Astrocyte of the spinal cord (primary cell): Measurements from ENCODE around the gene SLC25A40.
"Not testable (repeated sequence)": the region's sequence is repeated elsewhere in the genome, so short reads cannot be mapped to it uniquely, and the experiment has no call there.

ENCODE experiments used
- DNase-seq: peaks from one replicate; pipeline ENCODE4 v3.0.0; 2011; ENCODE audit warnings: low read depth, low spot score
- H3K4me3 ChIP-seq: 2 replicates; pipeline ENCODE4 v1.5.1; 2011; ENCODE audit warnings: low read depth, mild to moderate bottlenecking, low read length, moderate library complexity
- CTCF ChIP-seq: IDR thresholded peaks from 2 replicates; pipeline ENCODE4 v1.5.1; 2012; ENCODE audit warnings: low read depth, mild to moderate bottlenecking, low read length, inconsistent platforms
- in situ Hi-C: cut with HindIII; loops from 2 replicates; pipeline ENCODE4 v1.10.0; 2017; ENCODE audit warnings: low sequenced_read_pairs

SLC25A40 gene

GRCh38 chr7:87833130-87833529 is 43.0 kb downstream of the SLC25A40 start:
- DNase-seq: no peak
- no peak overlapping the region for H3K4me3 ChIP-seq
- in situ Hi-C loops: no loop called here
- no peak for TF ChIP-seq CTCF

- in situ Hi-C loops: no loop called here
- no peak for DNase-seq
- no peak for TF ChIP-seq CTCF
- H3K4me3 ChIP-seq: no peak overlapping the region
These were observed 45.1 kb downstream of the SLC25A40 start for GRCh38 chr7:87831097-87831496.

- in situ Hi-C loops, H3K4me3 ChIP-seq, DNase-seq: not testable (repeated sequence)
These were observed 47.8 kb downstream of the SLC25A40 start for GRCh38 chr7:87828383-87828782.

- in situ Hi-C loops, H3K4me3 ChIP-seq, DNase-seq: not testable (repeated sequence)
These were observed 50.8 kb downstream of the SLC25A40 start for GRCh38 chr7:87825369-87825768.

- DNase-seq, in situ Hi-C loops, H3K4me3 ChIP-seq: not testable (repeated sequence)
These were observed 54.1 kb downstream of the SLC25A40 start for GRCh38 chr7:87822056-87822455.

- TF ChIP-seq CTCF: no peak
- in situ Hi-C loops: no loop called here
- H3K4me3 ChIP-seq: no peak overlapping the region
- no peak for DNase-seq
These were observed 57.8 kb downstream of the SLC25A40 start for GRCh38 chr7:87818336-87818735.

GRCh38 chr7:87816389-87816788 is 59.8 kb downstream of the SLC25A40 start:
- H3K4me3 ChIP-seq: no peak overlapping the region
- in situ Hi-C loops: no loop called here
- DNase-seq: no peak
- no peak for TF ChIP-seq CTCF

GRCh38 chr7:87810726-87811125 is 65.4 kb downstream of the SLC25A40 start:
- DNase-seq: no peak
- H3K4me3 ChIP-seq: no peak overlapping the region
- in situ Hi-C loops: no loop called here
- TF ChIP-seq CTCF: no peak

GRCh38 chr7:87810130-87810529 is 66.0 kb downstream of the SLC25A40 start:
- no peak for TF ChIP-seq CTCF
- in situ Hi-C loops: no loop called here
- DNase-seq: no peak
- H3K4me3 ChIP-seq: no peak overlapping the region
